Ishikawa (cell line): ENCODE data around the gene AGMO.

Experiments
- CEBPB ChIP-seq: IDR thresholded peaks from 2 replicates; pipeline ENCODE4 v1.6.1; 2012
- CREB1 ChIP-seq: IDR thresholded peaks from 2 replicates; pipeline ENCODE4 v1.6.1; 2012; ENCODE audit warnings: low read depth
- EGR1 ChIP-seq: IDR thresholded peaks from 2 replicates; pipeline ENCODE4 v1.6.1; 2012
- EP300 ChIP-seq: IDR thresholded peaks from 2 replicates; pipeline ENCODE4 v1.6.1; 2012; ENCODE audit warnings: borderline replicate concordance
- FOXM1 ChIP-seq: IDR thresholded peaks from 2 replicates; pipeline ENCODE4 v1.6.1; 2012; ENCODE audit warnings: low read depth, borderline replicate concordance
- MAX ChIP-seq: IDR thresholded peaks from 2 replicates; pipeline ENCODE4 v1.6.1; 2012
- NFIC ChIP-seq: IDR thresholded peaks from 2 replicates; pipeline ENCODE4 v1.6.1; 2012
- RAD21 ChIP-seq: IDR thresholded peaks from 2 replicates; pipeline ENCODE4 v1.6.1; 2012; ENCODE audit warnings: low read depth
- REST ChIP-seq: IDR thresholded peaks from 2 replicates; pipeline ENCODE4 v1.6.1; 2012; ENCODE audit warnings: low read depth, mild to moderate bottlenecking
- TAF1 ChIP-seq: IDR thresholded peaks from 2 replicates; pipeline ENCODE4 v1.6.1; 2012; ENCODE audit warnings: low read depth, mild to moderate bottlenecking
- TCF12 ChIP-seq: IDR thresholded peaks from 2 replicates; pipeline ENCODE4 v1.6.1; 2012; ENCODE audit warnings: low read depth
- TEAD4 ChIP-seq: IDR thresholded peaks from 2 replicates; pipeline ENCODE4 v1.6.1; 2012
- USF1 ChIP-seq: IDR thresholded peaks from 2 replicates; pipeline ENCODE4 v1.6.1; 2012
- YY1 ChIP-seq: IDR thresholded peaks from 2 replicates; pipeline ENCODE4 v1.6.1; 2012; ENCODE audit warnings: low read depth
- ZBTB7A ChIP-seq: IDR thresholded peaks from 2 replicates; pipeline ENCODE4 v1.6.1; 2012; ENCODE audit warnings: low read depth

Gene AGMO

GRCh38 chr7:15555381-15555859, 6.4 kb downstream of the AGMO start:
- TF ChIP-seq CEBPB (peak; percentile 60; the same call in 1 of the 2 replicates), NFIC (no peak), YY1 (no peak), RAD21 (peak; percentile 13; the same call in 1 of the 2 replicates), MAX (no peak), USF1 (no peak), TEAD4 (no peak), FOXM1 (no peak)

- TF ChIP-seq FOXM1 = no peak
- no peak for TF ChIP-seq CEBPB
- no peak for TF ChIP-seq TCF12
- TF ChIP-seq MAX = no peak
- TF ChIP-seq CREB1 = no peak
- no peak for TF ChIP-seq RAD21
These were observed 7.1 kb downstream of the AGMO start for GRCh38 chr7:15554744-15555143.

- no peak for TF ChIP-seq CEBPB
- no peak for TF ChIP-seq REST
- TF ChIP-seq USF1 = no peak
- TF ChIP-seq EP300 = no peak
- no peak for TF ChIP-seq TEAD4
- no peak for TF ChIP-seq FOXM1
- TF ChIP-seq RAD21 = no peak
- TF ChIP-seq NFIC = no peak
- TF ChIP-seq TAF1 = no peak
These were observed 7.7 kb downstream of the AGMO start for GRCh38 chr7:15554081-15554480.

- TF ChIP-seq FOXM1 (no peak), MAX (no peak), TAF1 (no peak), TEAD4 (no peak), EP300 (no peak), ZBTB7A (no peak), TCF12 (no peak), CREB1 (no peak), USF1 (no peak), YY1 (no peak), RAD21 (no peak)
These were observed 15.5 kb downstream of the AGMO start for GRCh38 chr7:15546272-15546792.

- TF ChIP-seq CEBPB (no peak), USF1 (no peak), FOXM1 (no peak), ZBTB7A (no peak), EP300 (no peak), RAD21 (no peak), TEAD4 (no peak), TCF12 (no peak), CREB1 (no peak), YY1 (no peak), MAX (no peak), TAF1 (no peak), NFIC (no peak), EGR1 (no peak), REST (no peak)
These were observed 17.8 kb downstream of the AGMO start for GRCh38 chr7:15544050-15544449.
